Esophagus (tissue), 2 donors: ENCODE results near the gene MGST2. TPM values are rescaled to one million over a fixed set of nuclear protein-coding genes. Genes with fewer than 3 reads are reported as not detected.
A peak's percentile ranks its signal among the peaks of the same experiment; 100 is the strongest.

Experiments used
- H3K27ac ChIP-seq, 2 donors: one replicate each; pipeline ENCODE4 v1.5.1; 2013; ENCODE audit warnings: low read depth in 2 of 2, mild to moderate bottlenecking in 2 of 2, inconsistent platforms in 1 of 2, low read length in 1 of 2, moderate library complexity in 1 of 2
- H3K27me3 ChIP-seq, 2 donors: one replicate each; pipeline ENCODE4 v1.6.1; 2013; ENCODE audit warnings: low read length in 2 of 2, control low read depth in 1 of 2, mild to moderate bottlenecking in 1 of 2; ENCODE audit not compliant: insufficient read depth in 2 of 2, control insufficient read depth in 1 of 2
- H3K36me3 ChIP-seq, 2 donors: one replicate each; pipeline ENCODE4 v1.6.1; 2013; ENCODE audit warnings: low read length in 1 of 2; ENCODE audit not compliant: control insufficient read depth in 2 of 2, insufficient read depth in 2 of 2
- H3K4me1 ChIP-seq, 2 donors: one replicate each; pipeline ENCODE4 v1.6.1; 2013; ENCODE audit warnings: low read length in 1 of 2; ENCODE audit not compliant: control insufficient read depth in 2 of 2, insufficient read depth in 2 of 2
- H3K4me3 ChIP-seq, 2 donors: one replicate each; pipeline ENCODE4 v1.5.1; 2013; ENCODE audit warnings: low read length in 2 of 2, mild to moderate bottlenecking in 2 of 2, low read depth in 1 of 2, moderate library complexity in 1 of 2
- H3K9me3 ChIP-seq, 2 donors: one replicate each; pipeline ENCODE4 v1.6.1; 2013; ENCODE audit warnings: mild to moderate bottlenecking in 2 of 2, low read depth in 1 of 2, low read length in 1 of 2, moderate library complexity in 1 of 2; ENCODE audit not compliant: control insufficient read depth in 2 of 2, insufficient read depth in 1 of 2
- WGBS, 2 donors: extraction: QIAGEN DNeasy Blood & Tissue Kit; methylation state at CpG; one replicate each; pipeline ENCODE4 v1.1.7; 2013; 5-methylcytosine and 5-hydroxymethylcytosine counted together
- polyA plus RNA-seq, 2 donors: library from polyadenylated mRNA; stranded (reverse); fragments of 200-250 nt; gene quantifications; one replicate each; pipeline ENCODE4 v1.2.3, GENCODE V29; 2013
- donor health status: healthy with polysubstance abuse.
- donor health status: Bipolar disorder and iron deficiency.

MGST2 gene
- polyA plus RNA-seq, 2 donors = 232 to 331 TPM

DNA sequence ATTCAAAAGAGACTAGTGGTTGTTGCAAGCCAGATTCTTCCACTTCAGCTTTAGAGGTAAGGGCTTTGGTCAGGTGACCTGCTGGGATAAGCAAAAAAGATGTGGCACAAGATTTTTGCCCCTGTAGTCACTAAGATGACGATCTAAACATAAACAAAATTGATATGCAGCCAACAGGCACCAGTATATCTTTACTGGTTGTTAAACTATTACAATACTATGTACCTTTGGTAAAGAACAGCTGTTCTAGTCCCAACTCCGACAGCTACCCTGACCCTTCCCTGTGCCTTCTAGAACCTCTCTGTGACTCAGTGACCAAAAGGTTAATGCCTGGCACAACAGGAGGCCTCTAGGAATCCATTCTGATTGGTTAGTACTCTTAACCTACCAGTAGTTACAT lies 59.6 kb downstream of the MGST2 start:
- H3K27me3 ChIP-seq = no peaks in the 10 kb centered on the region
- H3K4me3 ChIP-seq = no peak overlapping the region
- no peaks in the 10 kb centered on the region for H3K9me3 ChIP-seq
- 84 to 87% methylated on average over 2 of the region's 2 CpGs for WGBS, 2 donors
- H3K4me1 ChIP-seq = no peaks in the 10 kb centered on the region
- peaks cover 0 to 6% of the 10 kb centered on the region in 2 donors for H3K36me3 ChIP-seq
- no peak overlapping the region for H3K27ac ChIP-seq

DNA sequence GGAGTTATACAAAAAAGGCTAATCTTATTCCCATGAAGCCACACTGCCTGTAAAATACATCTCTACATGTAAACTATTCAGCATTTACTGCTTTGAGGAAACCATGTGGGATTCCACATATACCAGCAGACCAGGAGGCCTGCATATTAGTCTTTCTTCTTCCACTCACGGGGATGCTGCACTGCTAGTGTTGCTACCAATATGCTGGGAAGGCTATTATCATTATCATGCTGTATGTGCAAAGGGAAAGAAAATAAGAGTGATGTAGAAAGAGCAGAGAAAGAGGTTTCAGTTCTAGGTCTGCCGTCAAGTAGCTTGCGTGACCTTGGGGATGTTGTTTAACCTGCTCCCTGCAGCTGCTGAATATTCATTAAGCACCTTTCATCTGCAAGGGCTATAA lies 61.0 kb downstream of the MGST2 start:
- Histone ChIP-seq H3K27me3 (no peaks in the 10 kb centered on the region), H3K4me1 (no peaks in the 10 kb centered on the region), H3K9me3 (no peaks in the 10 kb centered on the region), H3K36me3 (peaks cover 0 to 9% of the 10 kb centered on the region in 2 donors), H3K4me3 (no peak overlapping the region), H3K27ac (no peak overlapping the region)
- 79 to 92% methylated on average over 3 of the region's 3 CpGs for WGBS, 2 donors

DNA sequence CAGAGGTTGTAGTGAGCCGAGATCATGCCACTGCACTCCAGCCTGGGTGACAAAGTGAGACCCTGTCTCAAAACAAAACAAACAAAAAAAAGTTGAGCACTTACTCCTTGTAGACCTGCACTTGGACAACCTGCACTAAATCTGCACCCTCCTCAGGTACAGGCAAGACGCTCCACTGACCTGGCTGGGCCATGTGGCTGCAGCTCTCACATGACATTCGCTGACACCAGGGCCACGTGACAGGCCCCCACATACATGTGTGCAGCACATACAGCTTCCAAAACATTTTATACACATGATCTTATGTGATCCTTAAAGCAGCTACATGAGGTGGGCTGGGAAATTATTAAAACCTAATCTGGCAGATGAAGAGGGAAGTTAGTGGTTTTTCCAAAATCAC lies 62.5 kb downstream of the MGST2 start:
- H3K36me3 ChIP-seq = peaks cover 0 to 9% of the 10 kb centered on the region in 2 donors
- WGBS, 2 donors = 88 to 94% methylated on average over 4 of the region's 4 CpGs
- H3K4me1 ChIP-seq = no peaks in the 10 kb centered on the region
- H3K9me3 ChIP-seq = no peaks in the 10 kb centered on the region
- H3K27me3 ChIP-seq = no peaks in the 10 kb centered on the region
- no peak overlapping the region for H3K27ac ChIP-seq
- no peak overlapping the region for H3K4me3 ChIP-seq

DNA sequence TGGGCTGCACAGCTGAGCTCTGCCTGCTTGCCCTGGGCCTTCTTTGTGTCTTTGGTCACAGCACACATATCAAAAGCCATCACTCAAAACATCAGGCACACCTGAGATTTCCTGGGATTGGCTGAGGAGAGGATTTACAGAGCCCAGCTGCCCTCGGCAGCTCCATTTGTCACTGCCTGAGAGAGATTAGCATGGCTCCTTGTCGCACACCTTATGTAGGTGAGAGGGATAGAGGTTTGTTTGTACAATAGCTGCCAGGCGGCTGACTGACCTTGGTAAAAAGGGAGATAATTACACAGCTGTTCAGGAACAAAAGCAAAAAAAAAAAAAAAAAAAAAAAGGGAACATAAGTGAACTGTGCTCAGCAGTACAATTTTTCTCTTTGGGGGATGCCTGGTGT lies 63.2 kb downstream of the MGST2 start:
- H3K4me1 ChIP-seq = no peaks in the 10 kb centered on the region
- no peaks in the 10 kb centered on the region for H3K9me3 ChIP-seq
- no peak overlapping the region for H3K4me3 ChIP-seq
- no peak overlapping the region for H3K27ac ChIP-seq
- H3K27me3 ChIP-seq = no peaks in the 10 kb centered on the region
- peaks cover 0 to 9% of the 10 kb centered on the region in 2 donors for H3K36me3 ChIP-seq
- WGBS, 2 donors = 61 to 69% methylated on average over 3 of the region's 3 CpGs

DNA sequence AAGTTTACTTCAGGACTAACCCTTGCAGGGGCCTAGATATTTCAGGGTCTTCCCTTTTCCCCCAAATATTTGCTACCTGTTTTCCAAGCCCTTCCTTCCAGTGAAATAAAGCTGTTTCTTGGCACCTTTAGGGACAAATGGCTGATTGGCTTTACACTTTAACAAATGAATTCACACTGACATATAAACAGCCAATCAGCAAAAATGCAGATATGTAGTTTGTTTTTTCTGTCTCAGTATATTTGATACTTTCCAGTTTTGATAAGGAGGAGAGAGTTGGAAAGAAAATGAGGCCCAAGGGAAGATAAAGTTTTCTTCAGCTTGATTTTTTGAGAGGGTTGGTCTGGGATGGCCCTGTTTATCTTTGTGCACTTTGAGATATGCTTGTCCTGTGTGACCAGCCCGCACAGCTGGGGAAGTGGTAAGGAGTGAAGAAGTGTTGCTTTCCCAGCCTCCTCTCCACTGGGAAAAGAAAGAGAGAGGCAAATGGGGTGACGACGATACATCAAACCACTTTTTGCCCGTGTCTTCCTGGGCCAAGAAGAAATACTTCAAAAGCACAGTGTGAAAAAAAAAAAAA lies 67.5 kb downstream of the MGST2 start:
- Histone ChIP-seq H3K27me3 (no peaks in the 10 kb centered on the region), H3K9me3 (no peaks in the 10 kb centered on the region), H3K4me3 (no peak overlapping the region), H3K27ac (peak overlapping the region in 1 of 2 donors; percentile 37), H3K4me1 (no peaks in the 10 kb centered on the region), H3K36me3 (peaks cover 0 to 3% of the 10 kb centered on the region in 2 donors)
- 73 to 84% methylated on average over 4 of the region's 4 CpGs for WGBS, 2 donors

DNA sequence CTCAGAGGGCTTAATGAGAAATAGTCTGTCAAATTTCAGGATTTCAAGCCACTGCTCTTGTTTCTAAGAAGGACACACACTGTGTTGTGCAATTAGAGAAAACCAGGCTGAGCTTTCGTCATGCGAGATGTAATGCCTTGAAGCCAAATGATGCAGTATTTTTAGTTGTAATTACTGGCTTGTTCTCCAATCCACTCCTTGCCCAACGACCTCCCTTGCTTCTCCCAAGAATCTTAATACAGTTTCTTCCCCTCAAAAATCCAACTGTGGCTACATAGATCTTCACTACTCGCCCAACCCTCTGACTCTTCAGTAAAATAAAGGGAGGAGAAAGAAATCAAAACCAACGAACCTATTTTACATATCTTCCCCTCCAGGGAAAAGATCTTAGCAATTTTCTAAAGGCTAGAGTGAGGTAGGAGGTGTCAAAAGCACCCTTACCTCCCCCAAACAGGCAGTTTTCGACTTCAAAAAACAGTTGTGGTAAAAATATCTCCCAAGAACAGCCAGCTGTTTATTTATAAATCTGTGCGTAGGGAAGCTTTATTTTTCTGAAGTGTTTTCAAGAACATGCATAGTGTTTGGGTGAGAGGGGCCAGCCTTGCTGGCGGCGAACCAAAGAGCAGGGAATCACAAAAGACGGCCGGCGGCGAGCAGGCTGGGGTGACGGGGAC lies 68.7 kb downstream of the MGST2 start:
- Histone ChIP-seq H3K9me3 (no peaks in the 10 kb centered on the region), H3K4me3 (peak overlapping the region; percentile 26 to 45), H3K27ac (peak overlapping the region; percentile 36 to 54), H3K4me1 (no peaks in the 10 kb centered on the region), H3K27me3 (no peaks in the 10 kb centered on the region), H3K36me3 (peaks cover 0 to 3% of the 10 kb centered on the region in 2 donors)
- 8 to 10% methylated on average over 14 of the region's 14 CpGs for WGBS, 2 donors

DNA sequence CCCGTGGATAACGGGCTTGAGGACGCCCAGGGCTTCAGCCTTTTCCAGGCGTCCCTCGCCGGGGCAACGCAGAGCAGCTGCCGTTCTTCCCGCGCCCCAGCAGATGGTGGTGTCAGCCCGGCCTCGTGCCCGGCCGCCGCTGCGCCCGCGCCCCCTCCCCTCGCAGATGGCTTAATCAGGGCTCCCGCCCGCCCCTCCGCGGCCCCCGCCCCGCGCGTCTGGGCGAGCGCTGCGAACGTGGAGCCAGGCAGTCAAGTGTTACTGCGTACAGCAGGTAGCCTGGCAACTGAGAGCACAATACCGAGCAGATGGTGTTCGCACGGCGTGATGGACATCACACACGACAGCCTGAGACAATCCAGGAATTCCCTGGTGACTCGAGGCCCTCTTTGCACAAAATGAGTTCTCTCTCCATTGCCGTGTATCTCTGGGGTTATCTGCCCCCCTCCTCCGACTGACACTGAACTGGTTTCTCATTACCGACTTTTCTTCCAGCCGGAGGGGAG lies 69.3 kb downstream of the MGST2 start:
- Histone ChIP-seq H3K4me3 (peak overlapping the region; percentile 26 to 45), H3K9me3 (no peaks in the 10 kb centered on the region), H3K36me3 (peaks cover 0 to 3% of the 10 kb centered on the region in 2 donors), H3K27me3 (no peaks in the 10 kb centered on the region), H3K4me1 (peaks cover under 1 to 2% of the 10 kb centered on the region in 2 donors), H3K27ac (peak overlapping the region; percentile 36 to 65)
- 1 to 2% methylated on average over 40 to 42 of the region's 42 CpGs for WGBS, 2 donors

DNA sequence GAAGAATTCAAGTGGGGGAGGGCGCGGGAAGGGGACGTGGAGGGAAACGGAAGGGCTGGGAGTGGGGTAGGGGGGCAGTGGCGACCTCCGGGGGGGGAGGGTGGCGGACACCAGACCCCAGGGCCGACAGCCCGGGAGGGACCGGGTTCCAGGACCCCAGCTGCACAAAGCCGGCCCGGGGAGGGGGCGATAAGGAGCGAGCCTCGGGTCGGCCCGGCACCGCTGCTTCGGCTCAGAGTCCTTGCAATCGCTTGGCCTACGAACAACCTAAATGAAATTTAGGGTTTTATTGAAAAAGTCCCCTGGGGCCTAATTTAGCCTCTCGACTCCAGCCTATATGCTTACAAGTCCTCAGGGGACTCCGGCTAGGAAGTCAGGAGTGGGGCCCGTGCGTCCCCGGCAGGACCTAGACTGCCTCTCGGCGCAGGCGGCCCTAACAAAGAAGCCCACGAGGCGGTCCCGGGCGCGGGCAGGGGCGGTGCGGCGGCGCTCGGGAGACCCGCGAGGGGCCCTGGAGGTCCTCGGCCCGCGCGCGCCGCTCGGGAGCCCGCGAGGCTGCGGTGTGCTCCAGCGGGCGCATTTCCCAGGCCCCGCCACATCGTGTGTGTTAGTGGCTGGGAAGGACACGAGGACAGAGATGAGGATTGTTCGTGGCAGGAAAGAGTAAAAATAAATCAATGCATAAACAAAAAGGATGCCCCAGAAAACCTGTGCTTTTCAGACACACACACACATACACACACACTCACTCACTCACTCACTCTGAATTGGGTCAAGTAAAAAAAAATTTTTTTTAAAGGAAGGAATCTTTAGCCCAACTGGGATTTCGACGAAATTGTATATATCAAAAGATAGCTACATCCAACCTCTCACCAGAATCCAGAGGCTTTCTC lies 70.0 kb downstream of the MGST2 start:
- Histone ChIP-seq H3K27ac (peak overlapping the region; percentile 36 to 65), H3K4me3 (peak overlapping the region; percentile 26 to 45), H3K4me1 (peaks cover 3 to 6% of the 10 kb centered on the region in 2 donors), H3K36me3 (peaks cover 0 to 2% of the 10 kb centered on the region in 2 donors), H3K9me3 (no peaks in the 10 kb centered on the region), H3K27me3 (no peaks in the 10 kb centered on the region)
- WGBS, 2 donors = 23 to 40% methylated on average over 57 to 59 of the region's 59 CpGs

DNA sequence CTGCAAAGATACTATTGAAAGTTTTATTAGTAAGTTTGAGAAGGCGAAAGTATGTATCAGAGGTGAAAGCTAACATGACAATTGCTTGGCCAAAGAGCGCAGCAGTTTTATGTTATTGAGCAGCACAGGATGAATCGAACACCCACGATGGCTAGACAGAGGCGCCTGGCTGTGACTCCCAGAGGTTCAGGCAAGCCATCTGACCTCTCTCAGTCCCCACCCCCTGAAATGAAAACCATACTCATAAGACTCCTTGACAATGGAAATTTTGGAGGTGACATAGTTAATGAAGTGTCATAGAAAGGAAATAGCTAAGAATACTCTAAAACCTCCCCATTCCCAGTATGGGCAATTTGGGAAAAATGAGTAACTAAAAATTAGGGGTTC lies 70.6 kb downstream of the MGST2 start:
- Histone ChIP-seq H3K27me3 (no peaks in the 10 kb centered on the region), H3K4me3 (no peak overlapping the region), H3K36me3 (no peaks in the 10 kb centered on the region), H3K9me3 (no peaks in the 10 kb centered on the region), H3K27ac (no peak overlapping the region), H3K4me1 (peaks cover 6 to 7% of the 10 kb centered on the region in 2 donors)
- WGBS, 2 donors = 85 to 91% methylated on average over 5 of the region's 5 CpGs
